Measurements from ENCODE around the gene CPA4.
A peak's percentile ranks its signal among the peaks of the same experiment; 100 is the strongest.

CPA4 gene

GRCh38 chr7:130277763-130278643 lies 15.0 kb upstream of the CPA4 start:
- TF ChIP-seq ZFX (IDR thresholded peaks at IDR 0.05) (no peak), CTCF (conservative IDR thresholded peaks at IDR 0.05) (peak; percentile 78)
- no peak overlapping the region for H3K27ac ChIP-seq

- TF ChIP-seq ZFX (IDR thresholded peaks at IDR 0.05) (no peak), CTCF (conservative IDR thresholded peaks at IDR 0.05) (no peak)
- no peak overlapping the region for H3K27ac ChIP-seq
Measured at GRCh38 chr7:130278860-130279259, 14.1 kb upstream of the CPA4 start.

- no peak for TF ChIP-seq CTCF (conservative IDR thresholded peaks at IDR 0.05)
- no peak for TF ChIP-seq ZFX (IDR thresholded peaks at IDR 0.05)
- no peak overlapping the region for H3K27ac ChIP-seq
Measured at GRCh38 chr7:130279286-130279685, 13.7 kb upstream of the CPA4 start.

- H3K27ac ChIP-seq = no peak overlapping the region
- TF ChIP-seq ZFX (IDR thresholded peaks at IDR 0.05) = no peak
- no peak for TF ChIP-seq CTCF (conservative IDR thresholded peaks at IDR 0.05)
Measured at GRCh38 chr7:130279906-130280305, 13.1 kb upstream of the CPA4 start.

- no peak overlapping the region for H3K27ac ChIP-seq
- TF ChIP-seq ZFX (IDR thresholded peaks at IDR 0.05) = no peak
- TF ChIP-seq CTCF (conservative IDR thresholded peaks at IDR 0.05) = no peak
Measured at GRCh38 chr7:130281260-130281659, 11.7 kb upstream of the CPA4 start.

DNA sequence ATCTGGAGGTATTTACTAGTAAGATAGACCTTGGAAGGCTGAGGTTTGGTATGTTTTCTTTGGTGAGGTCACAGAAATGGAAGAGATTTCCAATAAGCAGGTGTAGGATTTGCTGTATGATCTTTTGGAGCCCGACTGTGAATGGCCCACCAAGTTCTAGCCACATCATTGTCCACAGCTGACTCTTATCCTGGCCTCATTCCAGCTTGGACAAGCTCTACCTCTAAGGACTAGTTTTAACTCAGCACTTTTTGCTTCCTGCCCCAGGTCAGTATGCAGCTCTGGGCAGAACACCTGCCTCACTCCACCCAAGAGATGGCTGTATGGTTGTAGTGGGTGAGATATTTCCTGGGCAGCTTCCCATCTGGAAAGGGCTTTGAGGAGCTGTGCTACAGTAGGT lies 6.1 kb upstream of the CPA4 start:
- no peak for TF ChIP-seq ZFX (IDR thresholded peaks at IDR 0.05)
- no peak for TF ChIP-seq CTCF (conservative IDR thresholded peaks at IDR 0.05)
- no peak overlapping the region for H3K27ac ChIP-seq

DNA sequence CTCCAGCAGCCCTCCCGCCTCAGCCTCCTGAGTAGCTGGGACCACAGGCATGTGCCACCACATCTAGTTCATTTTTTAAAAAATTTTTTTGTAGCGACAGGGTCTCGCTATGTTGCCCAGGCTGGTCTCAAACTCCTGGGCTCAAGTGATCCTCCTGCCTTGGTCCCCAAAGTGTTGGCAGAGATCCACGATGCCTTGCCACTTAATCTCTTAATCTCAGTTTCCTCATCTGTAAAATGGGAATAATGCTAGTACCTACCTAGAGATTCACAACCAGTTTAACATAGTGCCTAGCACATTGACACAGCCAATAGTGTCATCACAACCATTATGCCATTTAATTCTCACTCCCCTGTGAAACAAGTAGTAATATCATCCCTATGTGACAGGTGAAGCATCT lies 4.8 kb upstream of the CPA4 start:
- no peak overlapping the region for H3K27ac ChIP-seq
- TF ChIP-seq ZFX (IDR thresholded peaks at IDR 0.05) (no peak), CTCF (conservative IDR thresholded peaks at IDR 0.05) (no peak)

Data from C4-2B (cell line).